C4-2B (cell line): Measurements from ENCODE around the gene CDK15.

Experiments used
- H3K27ac ChIP-seq: fragments of 450-650 bp; 2 replicates; pipeline ENCODE4 v1.5.1; 2017
- CTCF ChIP-seq: fragments of 450-650 bp; conservative IDR thresholded peaks from 2 replicates; pipeline ENCODE4 v1.5.1; 2017; ENCODE audit warnings: mild to moderate bottlenecking
- ZFX ChIP-seq: fragments of 450-650 bp; IDR thresholded peaks from 2 replicates; pipeline ENCODE4 v1.6.1; 2017

The CDK15 gene

GRCh38 chr2:201923436-201924328 is 117.3 kb downstream of the CDK15 start:
- no peak overlapping the region for H3K27ac ChIP-seq
- TF ChIP-seq ZFX (no peak), CTCF (no peak)

GRCh38 chr2:201924453-201924852 is 118.1 kb downstream of the CDK15 start:
- TF ChIP-seq ZFX (no peak), CTCF (no peak)

GRCh38 chr2:201925056-201925455 is 118.7 kb downstream of the CDK15 start:
- TF ChIP-seq ZFX, result no peak
- TF ChIP-seq CTCF, result no peak
- no peak overlapping the region for H3K27ac ChIP-seq

More at GRCh38 chr2:201924453-201924852, 118.1 kb downstream of the CDK15 start:
- no peak overlapping the region for H3K27ac ChIP-seq

GRCh38 chr2:201926067-201926466 is 119.7 kb downstream of the CDK15 start:
- no peak for TF ChIP-seq ZFX
- no peak for TF ChIP-seq CTCF
- H3K27ac ChIP-seq, result no peak overlapping the region

GRCh38 chr2:201928363-201928762 is 122.0 kb downstream of the CDK15 start:
- no peak for TF ChIP-seq ZFX
- TF ChIP-seq CTCF, result no peak
- no peak overlapping the region for H3K27ac ChIP-seq

GRCh38 chr2:201929281-201930026 is 123.1 kb downstream of the CDK15 start:
- no peak for TF ChIP-seq CTCF
- TF ChIP-seq ZFX, result no peak
- H3K27ac ChIP-seq, result no peak overlapping the region

- no peak for TF ChIP-seq ZFX
- no peak for TF ChIP-seq CTCF
Measured at GRCh38 chr2:201930043-201930442, 123.7 kb downstream of the CDK15 start.

More at GRCh38 chr2:201930043-201930442, 123.7 kb downstream of the CDK15 start:
- no peak overlapping the region for H3K27ac ChIP-seq
